Endothelial cell of umbilical vein (primary cell): ENCODE data around the gene MLX. TPM values are rescaled to one million over a fixed set of nuclear protein-coding genes. Genes with fewer than 3 reads are reported as not detected.
A peak's percentile ranks its signal among the peaks of the same experiment; 100 is the strongest.

Experiments used
- BruUV-seq: library from RNA; stranded (reverse); fragments of 400-500 nt; replicated peaks from 2 replicates; lab custom pipeline; 2021; lab: Mats Ljungman, UMichigan
- CTCF ChIA-PET: fragments of 300-600, 350-600 bp; sonication (Branson Sonifier 250); formaldehyde crosslinking; loops from one replicate; lab custom pipeline; 2021; ENCODE audit warnings: antibody characterized with exemption, inconsistent platforms; lab: Charles Lee
- POLR2A ChIA-PET: fragments of 300-600, 350-600 bp; sonication (Branson Sonifier 250); formaldehyde crosslinking; loops from one replicate; lab custom pipeline; 2021; ENCODE audit warnings: antibody characterized with exemption, inconsistent platforms; lab: Charles Lee
- DNase-seq: peaks from one replicate; pipeline ENCODE4 v3.0.0-alpha.2; 2011; ENCODE audit warnings: low read depth, low spot score
- FAIRE-seq: peaks from 2 replicates; lab custom pipeline; 2011; peaks lifted over from hg19 to GRCh38; lab: Jason Lieb, UNC
- H2AFZ ChIP-seq: 2 replicates; pipeline ENCODE4 v1.6.0; 2012; ENCODE audit warnings: low read depth, low read length, control low read depth, inconsistent platforms
- H3K27ac ChIP-seq: 2 replicates; pipeline ENCODE4 v1.5.1; 2011; ENCODE audit warnings: low read depth, mild to moderate bottlenecking, control low read depth, low read length, moderate library complexity; ENCODE audit not compliant: insufficient read depth
- H3K27me3 ChIP-seq, 2 experiments: 2 replicates each; pipeline versions ENCODE4 v1.6.0 to v1.6.1; 2011; ENCODE audit warnings: low read length in 2 of 2, mixed read lengths in 1 of 2; ENCODE audit not compliant: control insufficient read depth in 2 of 2, insufficient read depth in 2 of 2
- H3K36me3 ChIP-seq, 2 experiments: 2 replicates in 1 of 2; 3 replicates in 1 of 2; pipeline ENCODE4 v1.5.1; 2011; ENCODE audit warnings: low read length in 2 of 2, mild to moderate bottlenecking in 1 of 2, moderate library complexity in 1 of 2; ENCODE audit not compliant: control insufficient read depth in 2 of 2, insufficient read depth in 2 of 2; ENCODE audit errors: extremely low read depth in 1 of 2
- H3K4me1 ChIP-seq: 3 replicates; pipeline ENCODE4 v1.5.1; 2011; ENCODE audit warnings: mild to moderate bottlenecking, low read length; ENCODE audit not compliant: control insufficient read depth, insufficient read depth; ENCODE audit errors: extremely low read depth
- H3K4me2 ChIP-seq: 2 replicates; pipeline ENCODE4 v1.6.1; 2011; ENCODE audit warnings: low read length, control low read depth, mixed read lengths; ENCODE audit not compliant: insufficient read depth
- H3K4me3 ChIP-seq, 3 experiments: fragments of 200-600 bp in 1 of 3; sonication (generic), shearing (Covaris generic) in 1 of 3; replicated peaks in 1 of 3; 2 replicates each; pipeline ENCODE4 v1.5.1; 2011 to 2016; ENCODE audit warnings: control low read depth in 3 of 3, low read length in 3 of 3, mild to moderate bottlenecking in 2 of 3, inconsistent platforms in 1 of 3, low read depth in 1 of 3, moderate library complexity in 1 of 3; ENCODE audit not compliant: insufficient read depth in 1 of 3
- H3K79me2 ChIP-seq: 2 replicates; pipeline ENCODE4 v1.6.0; 2012; ENCODE audit warnings: low read length, inconsistent platforms; ENCODE audit not compliant: control insufficient read depth, insufficient read depth
- H3K9ac ChIP-seq: replicated peaks from 2 replicates; pipeline ENCODE3; 2011; ENCODE audit warnings: low read length, control low read depth; ENCODE audit not compliant: insufficient read depth; ENCODE audit errors: extremely low read depth
- H3K9me1 ChIP-seq: replicated peaks from 3 replicates; pipeline ENCODE4 v1.6.0; 2011; ENCODE audit warnings: mild to moderate bottlenecking, low read length; ENCODE audit not compliant: control insufficient read depth, insufficient read depth; ENCODE audit errors: extremely low read depth
- H3K9me3 ChIP-seq: replicated peaks from 2 replicates; pipeline ENCODE4 v1.5.1; 2012; ENCODE audit warnings: low read length, inconsistent platforms; ENCODE audit not compliant: control insufficient read depth, insufficient read depth
- H4K20me1 ChIP-seq: replicated peaks from 2 replicates; pipeline ENCODE3; 2011; ENCODE audit warnings: mild to moderate bottlenecking, low read length; ENCODE audit not compliant: control insufficient read depth, insufficient read depth; ENCODE audit errors: extremely low read depth
- FOS ChIP-seq: IDR thresholded peaks from 2 replicates; pipeline ENCODE4 v1.6.1; 2011; ENCODE audit warnings: mild to moderate bottlenecking, low read length, moderate library complexity, borderline replicate concordance; ENCODE audit not compliant: insufficient read depth
- GATA2 ChIP-seq: IDR thresholded peaks from 2 replicates; pipeline ENCODE4 v1.7.0; 2011; ENCODE audit warnings: low read depth, mild to moderate bottlenecking, moderate library complexity, mixed read lengths, low read length; ENCODE audit not compliant: insufficient read length, insufficient read depth
- JUN ChIP-seq: IDR thresholded peaks from 2 replicates; pipeline ENCODE4 v1.6.1; 2011; ENCODE audit warnings: borderline replicate concordance, low read depth; ENCODE audit not compliant: insufficient read length, insufficient read depth
- MAX ChIP-seq: IDR thresholded peaks from 2 replicates; pipeline ENCODE4 v1.6.1; 2011; ENCODE audit not compliant: insufficient read depth, insufficient read length
- MYC ChIP-seq: IDR thresholded peaks from one replicate; pipeline ENCODE4 v1.6.1; 2011; ENCODE audit warnings: mild to moderate bottlenecking, low read depth, low read length
- POLR2AphosphoS5 ChIP-seq: IDR thresholded peaks from 2 replicates; pipeline ENCODE4 v1.6.1; 2012; ENCODE audit warnings: low read depth, mild to moderate bottlenecking, control low read depth, low read length, moderate library complexity; ENCODE audit not compliant: insufficient read depth
- dilution Hi-C: fragments of 300-500 bp; cut with MboI; formaldehyde crosslinking; loops from one replicate; pipeline ENCODE4 v1.15.0; 2019; ENCODE audit warnings: low sequenced_read_pairs; ENCODE audit not compliant: extremely low pct_ligation_motif_present
- intact Hi-C: fragments of 100-400 bp; cut with micrococcal nuclease; formaldehyde crosslinking; loops from one replicate; pipeline ENCODE4 v1.10.0; 2022
- polyA plus RNA-seq, 4 experiments: library from polyadenylated mRNA; depleted of rRNA in 3 of 4; stranded (reverse) in 3 of 4; unstranded in 1 of 4; fragments of >200 nt; gene quantifications; 2 replicates each; pipeline versions ENCODE4 v1.2.1 to v1.2.3, GENCODE V29; 2011 to 2012; ENCODE audit warnings: missing spikeins in 1 of 4
- total RNA-seq: library from RNA; stranded (reverse); gene quantifications from 2 replicates; pipeline ENCODE4 v1.2.3, GENCODE V29; 2021
- TF ChIP-seq, protein P1 (sequence below), 2 donors: IDR thresholded peaks; 1 replicate in 1 of 2; 2 replicates in 1 of 2; pipeline ENCODE4 v1.5.1; 2011; ENCODE audit warnings: low read length in 2 of 2, mild to moderate bottlenecking in 2 of 2, moderate library complexity in 2 of 2, control low read depth in 1 of 2, inconsistent platforms in 1 of 2, low read depth in 1 of 2; ENCODE audit not compliant: insufficient read depth in 1 of 2; ENCODE audit errors: extremely low read depth in 1 of 2

Gene MLX
- total and polyA plus RNA-seq, 2 donors (not counting 3 experiments of a cell fraction or from before 2014, with no cell fraction given) = 40.3 to 42.7 TPM

DNA sequence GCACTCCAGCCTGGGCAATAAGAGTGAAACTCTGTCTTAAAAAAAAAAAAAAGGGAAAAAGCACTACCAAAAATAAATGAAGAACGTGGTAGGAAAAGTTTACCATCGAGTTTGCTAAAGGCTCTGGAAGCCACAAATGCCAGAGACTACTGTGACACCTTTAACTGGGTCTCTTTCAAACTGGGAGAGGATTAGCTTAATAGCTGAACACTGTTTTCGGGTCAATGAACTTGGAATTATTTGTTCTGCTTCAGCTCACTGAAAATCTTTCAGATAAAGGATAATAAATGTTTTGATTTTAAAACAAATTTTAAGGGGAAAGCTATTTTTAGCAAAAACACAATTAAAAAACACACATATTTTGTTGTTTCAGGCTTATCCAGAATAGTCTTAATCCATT lies 40.9 kb downstream of the MLX start:
- Histone ChIP-seq H3K4me1 (peaks cover 11% of the 10 kb centered on the region), H3K27ac (no peak overlapping the region), H3K4me3 (peak overlapping the region in 1 of 3 experiments; percentile 64), H3K4me2 (peak overlapping the region; percentile 82), H3K9ac (peak overlapping the region; percentile 72), H3K36me3 (peaks cover 6 to 11% of the 10 kb centered on the region in 2 experiments), H3K79me2 (peaks cover 52% of the 10 kb centered on the region), H4K20me1 (peaks cover 4% of the 10 kb centered on the region), H3K9me3 (no peaks in the 10 kb centered on the region), H3K9me1 (peaks cover 2% of the 10 kb centered on the region), H3K27me3 (no peaks in the 10 kb centered on the region), H2AFZ (no peak overlapping the region)
- DNase-seq (no peak), FAIRE-seq (no peak)
- dilution Hi-C loops = loop anchor here (10.0 kb wide), 1 partner anchor 207 kb away; no protein-coding TSS in a partner anchor
- ChIA-PET CTCF (interaction anchor here (0.9 to 4.2 kb wide), 9 partner anchors 9 to 78 kb away, joined by 3 to 109 read pairs (median 4); partner anchors contain the start of genes CCR10, PLEKHH3, PSMC3IP and TUBG2), POLR2A (no interaction called here)
- intact Hi-C loops = loop anchor here (2.0 to 5.0 kb wide), 4 partner anchors 31 to 563 kb away; partner anchors contain the start of genes BECN1, NBR1, PSMC3IP and TUBG2
- TF ChIP-seq GATA2 (no peak), POLR2AphosphoS5 (no peak), JUN (no peak), MYC (no peak), MAX (no peak), FOS (no peak)
- TF ChIP-seq, protein P1, sequence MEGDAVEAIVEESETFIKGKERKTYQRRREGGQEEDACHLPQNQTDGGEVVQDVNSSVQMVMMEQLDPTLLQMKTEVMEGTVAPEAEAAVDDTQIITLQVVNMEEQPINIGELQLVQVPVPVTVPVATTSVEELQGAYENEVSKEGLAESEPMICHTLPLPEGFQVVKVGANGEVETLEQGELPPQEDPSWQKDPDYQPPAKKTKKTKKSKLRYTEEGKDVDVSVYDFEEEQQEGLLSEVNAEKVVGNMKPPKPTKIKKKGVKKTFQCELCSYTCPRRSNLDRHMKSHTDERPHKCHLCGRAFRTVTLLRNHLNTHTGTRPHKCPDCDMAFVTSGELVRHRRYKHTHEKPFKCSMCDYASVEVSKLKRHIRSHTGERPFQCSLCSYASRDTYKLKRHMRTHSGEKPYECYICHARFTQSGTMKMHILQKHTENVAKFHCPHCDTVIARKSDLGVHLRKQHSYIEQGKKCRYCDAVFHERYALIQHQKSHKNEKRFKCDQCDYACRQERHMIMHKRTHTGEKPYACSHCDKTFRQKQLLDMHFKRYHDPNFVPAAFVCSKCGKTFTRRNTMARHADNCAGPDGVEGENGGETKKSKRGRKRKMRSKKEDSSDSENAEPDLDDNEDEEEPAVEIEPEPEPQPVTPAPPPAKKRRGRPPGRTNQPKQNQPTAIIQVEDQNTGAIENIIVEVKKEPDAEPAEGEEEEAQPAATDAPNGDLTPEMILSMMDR (IDR thresholded peaks at IDR 0.05; ENCODE audit: extremely low read depth in 1 of 2, insufficient read depth in 1 of 2, low read depth in 1 of 2, low read length in 2 of 2) = no peak
- BruUV-seq = no TSS peak
